Measurements from ENCODE around the gene PDIA5. TPM values are rescaled to one million over a fixed set of nuclear protein-coding genes. Genes with fewer than 3 reads are reported as not detected.

The PDIA5 gene
- total RNA-seq, 1 experiment from 2014 or later, result 7.7 TPM

- Histone ChIP-seq H3K9me3 (replicated peaks) (no peaks in the 10 kb centered on the region), H3K27ac (no peak overlapping the region), H3K36me3 (no peaks in the 10 kb centered on the region), H3K27me3 (replicated peaks) (peaks cover 80% of the 10 kb centered on the region), H3K4me1 (replicated peaks) (peaks cover 20% of the 10 kb centered on the region), H3K4me3 (no peak overlapping the region)
- DNase-seq (ENCODE audit: low read depth in 1 of 2, low spot score in 2 of 2), result no peak
Observed at GRCh38 chr3:123031051-123031450, 35.8 kb upstream of the PDIA5 start.

GRCh38 chr3:123032057-123032456 is 34.8 kb upstream of the PDIA5 start:
- no peak for DNase-seq (ENCODE audit: low read depth in 1 of 2, low spot score in 2 of 2)
- Histone ChIP-seq H3K27me3 (replicated peaks) (peaks cover 79% of the 10 kb centered on the region), H3K36me3 (no peaks in the 10 kb centered on the region), H3K27ac (no peak overlapping the region), H3K4me3 (no peak overlapping the region), H3K4me1 (replicated peaks) (peaks cover 14% of the 10 kb centered on the region), H3K9me3 (replicated peaks) (no peaks in the 10 kb centered on the region)

DNA sequence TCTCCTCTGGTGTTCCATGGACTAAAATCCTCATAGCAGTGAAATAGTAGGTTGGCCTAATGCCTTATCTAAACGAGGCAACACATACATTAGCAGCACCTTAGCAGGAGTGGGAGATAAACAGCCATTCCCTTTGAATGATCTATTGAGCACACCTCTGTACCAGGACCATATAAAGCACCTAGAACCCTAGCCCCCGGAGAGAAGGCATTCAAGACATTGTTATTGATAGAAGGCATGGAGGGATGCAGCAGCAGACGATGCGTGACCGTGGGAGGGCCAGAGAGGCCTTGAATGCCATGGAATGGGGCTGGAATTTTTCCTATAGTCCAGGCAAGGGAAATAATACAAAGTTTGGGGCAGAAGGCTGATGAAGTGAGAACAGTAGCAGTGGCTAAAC is 32.7 kb upstream of the PDIA5 start:
- H3K9me3 ChIP-seq (replicated peaks), result no peaks in the 10 kb centered on the region
- no peak overlapping the region for H3K27ac ChIP-seq
- H3K4me3 ChIP-seq, result no peak overlapping the region
- no peaks in the 10 kb centered on the region for H3K4me1 ChIP-seq (replicated peaks)
- H3K27me3 ChIP-seq (replicated peaks), result peaks cover 76% of the 10 kb centered on the region
- H3K36me3 ChIP-seq, result no peaks in the 10 kb centered on the region
- no peak for DNase-seq (ENCODE audit: low read depth in 1 of 2, low spot score in 2 of 2)

GRCh38 chr3:123034996-123035395 is 31.8 kb upstream of the PDIA5 start:
- DNase-seq (ENCODE audit: low read depth in 1 of 2, low spot score in 2 of 2), result no peak
- Histone ChIP-seq H3K36me3 (no peaks in the 10 kb centered on the region), H3K27ac (no peak overlapping the region), H3K27me3 (replicated peaks) (peaks cover 73% of the 10 kb centered on the region), H3K4me3 (no peak overlapping the region), H3K9me3 (replicated peaks) (no peaks in the 10 kb centered on the region), H3K4me1 (replicated peaks) (no peaks in the 10 kb centered on the region)

- DNase-seq (ENCODE audit: low read depth in 1 of 2, low spot score in 2 of 2), result no peak
- Histone ChIP-seq H3K27me3 (replicated peaks) (peaks cover 67% of the 10 kb centered on the region), H3K4me1 (replicated peaks) (no peaks in the 10 kb centered on the region)
Observed at GRCh38 chr3:123036352-123037014, 30.3 kb upstream of the PDIA5 start.

GRCh38 chr3:123037015-123037375 is 29.8 kb upstream of the PDIA5 start:
- no peak overlapping the region for H3K27ac ChIP-seq
- peaks cover 67% of the 10 kb centered on the region for H3K27me3 ChIP-seq (replicated peaks)
- H3K4me3 ChIP-seq, result no peak overlapping the region

More at GRCh38 chr3:123036352-123037014, 30.3 kb upstream of the PDIA5 start:
- no peak overlapping the region for H3K27ac ChIP-seq
- H3K9me3 ChIP-seq (replicated peaks), result no peaks in the 10 kb centered on the region
- no peaks in the 10 kb centered on the region for H3K36me3 ChIP-seq
- H3K4me3 ChIP-seq, result no peak overlapping the region

DNA sequence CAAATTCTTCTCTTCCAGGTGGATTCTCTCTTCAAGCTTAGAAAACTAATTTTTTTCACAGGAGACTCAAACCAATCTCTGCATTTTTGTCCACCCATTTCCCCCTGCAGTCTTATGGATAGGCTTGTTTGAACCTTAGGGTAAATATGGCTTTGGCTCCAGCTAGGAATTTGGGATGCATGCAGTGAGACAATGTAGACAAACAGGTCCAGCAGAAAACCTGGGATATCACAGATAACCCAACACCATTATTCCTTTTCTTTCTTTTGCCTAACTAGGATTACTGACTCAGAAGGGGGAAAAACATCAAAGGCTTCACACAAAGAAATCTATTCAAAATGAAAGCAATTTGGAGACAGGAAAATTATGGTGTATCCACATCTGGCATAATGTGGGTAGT is 28.1 kb upstream of the PDIA5 start:
- no peaks in the 10 kb centered on the region for H3K36me3 ChIP-seq
- no peak overlapping the region for H3K27ac ChIP-seq
- peaks cover 67% of the 10 kb centered on the region for H3K27me3 ChIP-seq (replicated peaks)
- H3K4me3 ChIP-seq, result no peak overlapping the region
- no peaks in the 10 kb centered on the region for H3K9me3 ChIP-seq (replicated peaks)
- DNase-seq (ENCODE audit: low read depth in 1 of 2, low spot score in 2 of 2), result no peak
- H3K4me1 ChIP-seq (replicated peaks), result no peaks in the 10 kb centered on the region

More at GRCh38 chr3:123037015-123037375, 29.8 kb upstream of the PDIA5 start:
- Histone ChIP-seq H3K9me3 (replicated peaks) (no peaks in the 10 kb centered on the region), H3K36me3 (no peaks in the 10 kb centered on the region), H3K4me1 (replicated peaks) (no peaks in the 10 kb centered on the region)
- DNase-seq (ENCODE audit: low read depth in 1 of 2, low spot score in 2 of 2), result no peak

DNA sequence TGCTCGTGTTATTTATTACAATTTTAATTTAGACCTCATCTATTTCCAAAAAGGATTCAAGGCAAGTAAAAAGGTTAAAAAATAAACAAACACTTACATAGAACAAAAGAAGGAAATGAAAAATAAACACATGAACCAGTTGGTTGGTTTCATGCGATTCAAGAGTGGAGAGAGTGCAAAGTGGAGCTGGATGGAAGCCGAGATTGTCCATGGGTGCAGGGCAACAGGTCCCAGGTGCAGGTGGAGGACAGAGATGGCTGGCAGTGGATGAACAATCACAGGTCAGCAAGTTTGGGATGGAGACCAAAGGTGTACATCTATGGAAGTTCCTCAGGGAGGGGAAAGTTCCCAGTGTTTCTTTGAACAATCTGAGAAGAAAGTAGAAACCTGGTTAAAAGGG is 27.6 kb upstream of the PDIA5 start:
- Histone ChIP-seq H3K27ac (no peak overlapping the region), H3K4me1 (replicated peaks) (no peaks in the 10 kb centered on the region), H3K36me3 (no peaks in the 10 kb centered on the region), H3K27me3 (replicated peaks) (peaks cover 67% of the 10 kb centered on the region), H3K9me3 (replicated peaks) (no peaks in the 10 kb centered on the region), H3K4me3 (no peak overlapping the region)
- DNase-seq (ENCODE audit: low read depth in 1 of 2, low spot score in 2 of 2), result no peak

DNA sequence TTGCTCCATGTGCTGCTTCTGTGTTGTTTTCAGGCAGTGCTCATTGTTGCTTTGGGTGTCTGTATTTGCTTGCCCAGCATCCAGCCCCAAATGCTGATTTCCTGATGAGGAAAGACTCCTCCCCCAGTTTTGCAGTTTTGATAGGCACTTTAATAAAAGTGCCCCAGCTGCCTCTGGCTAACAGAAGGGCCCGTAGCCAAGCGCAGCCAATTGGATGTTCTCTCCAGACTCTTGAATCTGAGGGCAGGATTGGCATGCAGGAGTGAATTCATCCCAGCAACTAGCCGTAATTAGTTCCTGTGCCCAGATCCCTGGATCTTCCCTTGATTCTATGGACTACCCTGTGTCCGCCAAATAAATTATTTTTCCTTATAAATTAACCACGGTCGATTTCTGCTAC is 24.4 kb upstream of the PDIA5 start:
- Histone ChIP-seq H3K27me3 (replicated peaks) (peaks cover 48% of the 10 kb centered on the region), H3K4me1 (replicated peaks) (0 out of 2 replicates have a peak, but pooled peaks cover 3% of the 10 kb centered on the region), H3K36me3 (no peaks in the 10 kb centered on the region), H3K27ac (no peak overlapping the region), H3K9me3 (replicated peaks) (no peaks in the 10 kb centered on the region), H3K4me3 (no peak overlapping the region)
- DNase-seq (ENCODE audit: low read depth in 1 of 2, low spot score in 2 of 2), result no peak

DNA sequence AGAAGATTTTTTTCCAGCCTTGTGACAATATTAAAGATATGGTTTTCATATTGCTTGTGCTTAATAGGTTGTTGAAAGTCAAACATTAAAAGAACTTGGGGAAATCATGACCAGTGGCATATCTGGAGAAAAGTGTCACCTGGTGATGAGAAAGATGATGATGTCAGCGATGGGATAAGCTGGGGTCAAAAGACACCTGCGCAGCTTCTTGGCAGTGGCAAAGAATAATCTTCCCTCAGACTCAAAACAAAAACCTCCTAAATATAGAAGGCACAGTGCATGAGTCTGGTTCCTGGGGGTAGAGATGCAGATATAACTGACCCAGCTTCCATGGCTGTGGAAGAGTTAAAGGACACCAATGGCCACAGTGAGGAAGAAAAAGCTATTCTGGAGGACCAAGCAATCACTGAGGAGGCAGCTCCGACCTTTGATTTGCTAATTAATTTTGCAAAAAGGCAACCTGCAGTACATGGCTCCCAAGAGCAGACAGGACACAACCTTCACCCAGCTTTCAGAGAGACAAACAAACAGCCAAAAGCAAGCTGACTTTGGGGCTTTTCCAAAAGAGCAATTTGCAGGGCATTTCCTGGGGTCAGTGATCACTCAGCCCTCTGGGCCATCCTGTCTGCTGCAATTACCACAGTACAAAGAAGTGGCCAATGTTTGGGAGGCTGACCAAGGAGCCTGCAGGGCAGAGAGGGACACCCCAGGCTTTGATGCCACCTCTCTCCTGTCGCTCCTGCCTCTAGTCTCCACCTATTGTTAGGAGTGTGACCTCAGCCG is 21.7 kb upstream of the PDIA5 start:
- Histone ChIP-seq H3K9me3 (replicated peaks) (no peaks in the 10 kb centered on the region), H3K36me3 (no peaks in the 10 kb centered on the region), H3K4me3 (no peak overlapping the region), H3K27ac (no peak overlapping the region), H3K27me3 (replicated peaks) (peaks cover 27% of the 10 kb centered on the region), H3K4me1 (replicated peaks) (0 out of 2 replicates have a peak, but pooled peaks cover 3% of the 10 kb centered on the region)
- no peak for DNase-seq (ENCODE audit: low read depth in 1 of 2, low spot score in 2 of 2)

DNA sequence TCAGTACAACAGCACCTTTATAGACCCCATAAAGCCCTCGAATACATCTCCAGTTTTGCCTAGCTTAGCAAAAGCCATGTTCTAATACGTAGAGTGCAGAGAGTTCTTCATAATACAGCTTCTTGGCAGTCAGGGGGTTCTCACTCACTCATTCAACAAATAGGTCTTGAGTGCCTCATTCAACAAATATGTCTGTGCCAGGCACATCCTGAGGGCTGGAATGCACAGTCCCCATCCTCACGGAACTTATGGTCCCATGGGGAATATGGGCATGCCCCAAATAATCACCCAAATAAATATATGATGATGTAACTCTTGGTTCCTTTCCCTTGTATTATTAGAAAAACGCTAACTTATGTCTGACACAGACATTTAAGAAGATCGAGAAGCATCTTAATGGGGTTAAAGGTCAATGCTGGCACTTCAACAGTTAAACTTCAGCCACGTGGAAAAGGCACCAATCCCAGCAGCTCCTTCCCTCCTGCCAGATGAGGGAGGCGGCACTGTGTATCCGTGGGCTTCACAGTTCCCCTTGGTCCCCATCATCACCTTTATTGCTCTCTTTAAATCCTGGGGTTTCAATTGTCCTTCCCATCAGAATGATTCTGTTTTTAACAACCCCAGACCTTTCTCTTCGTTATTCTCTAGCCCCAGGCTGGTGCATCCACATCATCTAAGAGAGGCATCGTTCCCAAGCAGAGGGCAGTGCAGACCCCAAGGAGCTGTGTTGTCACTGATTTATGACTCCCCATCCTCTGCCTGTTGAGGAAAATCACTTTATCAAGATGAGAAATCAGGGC is 20.4 kb upstream of the PDIA5 start:
- Histone ChIP-seq H3K36me3 (no peaks in the 10 kb centered on the region), H3K4me1 (replicated peaks) (0 out of 2 replicates have a peak, but pooled peaks cover 3% of the 10 kb centered on the region), H3K27ac (no peak overlapping the region), H3K4me3 (no peak overlapping the region), H3K9me3 (replicated peaks) (no peaks in the 10 kb centered on the region), H3K27me3 (replicated peaks) (peaks cover 18% of the 10 kb centered on the region)
- no peak for DNase-seq (ENCODE audit: low read depth in 1 of 2, low spot score in 2 of 2)

DNA sequence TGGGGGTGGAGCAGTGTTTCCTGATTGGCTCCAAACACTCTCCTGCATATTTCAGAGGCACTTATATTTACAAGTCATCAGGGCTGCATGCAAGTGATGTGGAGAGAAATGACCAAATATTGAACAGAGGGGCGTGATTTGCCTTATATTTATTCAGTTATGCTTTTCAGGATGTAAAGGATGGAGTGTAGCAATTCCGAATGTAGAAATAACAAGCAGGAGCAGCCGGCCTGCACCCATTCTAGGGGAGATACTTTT is 19.8 kb upstream of the PDIA5 start:
- Histone ChIP-seq H3K4me1 (replicated peaks) (0 out of 2 replicates have a peak, but pooled peaks cover 3% of the 10 kb centered on the region), H3K36me3 (no peaks in the 10 kb centered on the region), H3K27ac (no peak overlapping the region), H3K4me3 (no peak overlapping the region), H3K9me3 (replicated peaks) (no peaks in the 10 kb centered on the region), H3K27me3 (replicated peaks) (peaks cover 13% of the 10 kb centered on the region)
- no peak for DNase-seq (ENCODE audit: low read depth in 1 of 2, low spot score in 2 of 2)

DNA sequence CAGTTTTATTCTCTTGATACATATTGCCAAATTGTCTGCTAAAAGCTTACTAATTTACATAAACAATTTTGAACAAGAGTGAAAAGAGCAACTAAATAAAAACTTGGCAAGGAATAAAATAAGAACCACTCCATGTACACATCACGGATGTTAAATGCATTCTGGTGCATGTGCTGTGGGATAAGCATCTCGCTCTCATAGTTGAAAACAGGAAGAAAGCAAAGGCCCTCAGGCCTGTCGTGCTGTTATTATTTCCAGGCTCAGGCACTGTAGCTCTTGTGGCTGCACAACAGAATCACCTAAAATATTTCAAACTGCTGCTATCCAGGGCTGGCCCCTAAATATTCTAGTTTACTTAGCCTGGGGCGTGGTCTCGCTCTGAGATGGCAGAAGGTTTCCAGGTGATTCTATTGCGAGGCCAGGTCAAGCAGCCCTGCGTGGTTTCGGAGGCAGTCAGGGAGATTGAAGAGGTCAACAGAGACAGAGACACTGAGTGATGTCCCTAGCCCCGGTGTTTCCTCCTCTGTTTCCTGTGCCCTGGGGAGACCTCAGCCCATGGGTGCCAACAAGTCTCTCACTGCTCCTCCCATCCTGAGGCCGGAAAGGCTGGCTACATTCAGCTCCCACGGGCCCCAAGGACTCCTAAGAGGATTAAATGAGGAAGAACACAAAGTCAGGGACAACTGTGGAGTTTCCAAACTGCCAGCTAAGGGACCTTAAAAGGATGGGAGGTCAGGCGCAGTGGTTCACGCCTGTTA is 18.2 kb upstream of the PDIA5 start:
- Histone ChIP-seq H3K9me3 (replicated peaks) (no peaks in the 10 kb centered on the region), H3K27ac (no peak overlapping the region), H3K36me3 (no peaks in the 10 kb centered on the region), H3K27me3 (replicated peaks) (peaks cover under 1% of the 10 kb centered on the region; the same call in 1 of the 2 replicates), H3K4me1 (replicated peaks) (0 out of 2 replicates have a peak, but pooled peaks cover 3% of the 10 kb centered on the region), H3K4me3 (no peak overlapping the region)
- no peak for DNase-seq (ENCODE audit: low read depth in 1 of 2, low spot score in 2 of 2)
